Prostate gland (tissue), 2 donors: Measurements from ENCODE around the gene ST14.

ENCODE experiments used
- CTCF ChIP-seq, 4 experiments: fragments of 200-600 bp in 2 of 4; fragments of 450-650 bp in 2 of 4; sonication (generic) in 2 of 4; IDR thresholded peaks; 1 replicate in 3 of 4; 2 replicates in 1 of 4; pipeline ENCODE4 v1.5.1; 2016 to 2019; ENCODE audit warnings: antibody characterized with exemption in 4 of 4, mild to moderate bottlenecking in 2 of 4, moderate library complexity in 2 of 4
- POLR2A ChIP-seq: fragments of 450-650 bp; IDR thresholded peaks from one replicate; pipeline ENCODE4 v1.6.1; 2016; ENCODE audit warnings: antibody characterized with exemption, mild to moderate bottlenecking

- TF ChIP-seq CTCF (IDR thresholded peaks at IDR 0.05), result no peak
- no peak for TF ChIP-seq POLR2A
Observed at GRCh38 chr11:130125638-130126037, 33.9 kb upstream of the ST14 start.
